WTC11 (cell line): Measurements from ENCODE around the gene AGPAT3. TPM values are rescaled to one million over a fixed set of nuclear protein-coding genes. Genes with fewer than 3 reads are reported as not detected.
A peak's percentile ranks its signal among the peaks of the same experiment; 100 is the strongest.

Source experiments
- ATAC-seq: fragments of 200-7000 bp; cut with Tn5 transposase; 2 replicates; pipeline ENCODE4 v1.10.0; 2021; ENCODE audit warnings: mild to moderate bottlenecking, moderate library complexity
- CTCF ChIA-PET: fragments of 300-600 bp; sonication (Branson Sonifier 250); formaldehyde crosslinking; loops from one replicate; lab custom pipeline; 2021; ENCODE audit warnings: antibody characterized with exemption; lab: Charles Lee
- POLR2A ChIA-PET: fragments of 350-600 bp; sonication (Branson Sonifier 250); formaldehyde crosslinking; loops from one replicate; lab custom pipeline; 2021; ENCODE audit warnings: antibody characterized with exemption; lab: Charles Lee
- DNase-seq: peaks from one replicate; pipeline ENCODE4 v3.0.0; 2021; ENCODE audit warnings: low spot score
- H3K27ac Mint-ChIP-seq: 2 replicates; pipeline ENCODE4 v1.8.0; 2021; ENCODE audit warnings: mixed read lengths
- H3K27me3 Mint-ChIP-seq: 2 replicates; pipeline ENCODE4 v1.8.0; 2021; ENCODE audit warnings: low read depth, mild to moderate bottlenecking, moderate library complexity, mixed read lengths
- H3K36me3 Mint-ChIP-seq: 2 replicates; pipeline ENCODE4 v1.8.0; 2021; ENCODE audit warnings: mixed read lengths
- H3K4me1 Mint-ChIP-seq: 2 replicates; pipeline ENCODE4 v1.8.0; 2022; ENCODE audit warnings: mixed read lengths
- H3K4me3 Mint-ChIP-seq: 2 replicates; pipeline ENCODE4 v1.8.0; 2021; ENCODE audit warnings: mild to moderate bottlenecking, moderate library complexity, mixed read lengths
- H3K9me3 Mint-ChIP-seq: 2 replicates; pipeline ENCODE4 v1.8.0; 2021; ENCODE audit warnings: mixed read lengths
- HMGXB4 ChIP-seq: sonication (generic); formaldehyde crosslinking; IDR thresholded peaks from 2 replicates; pipeline ENCODE4 v1.8.1; 2023; ENCODE audit warnings: mild to moderate bottlenecking, moderate library complexity, missing genetic modification reagents
- IRF1 ChIP-seq: sonication (generic); formaldehyde crosslinking; IDR thresholded peaks from 2 replicates; pipeline ENCODE4 v1.8.0; 2023; ENCODE audit warnings: missing genetic modification reagents
- MYBL2 ChIP-seq: sonication (generic); formaldehyde crosslinking; IDR thresholded peaks from 2 replicates; pipeline ENCODE4 v1.8.1; 2023; ENCODE audit warnings: mild to moderate bottlenecking, moderate library complexity, missing genetic modification reagents
- NFATC4 ChIP-seq: fragments of 250-450 bp; sonication (Bioruptor Pico); IDR thresholded peaks from 2 replicates; pipeline ENCODE4 v1.9.0; 2021; ENCODE audit warnings: mild to moderate bottlenecking
- RORB ChIP-seq: fragments of 250-450 bp; sonication (Bioruptor Pico); IDR thresholded peaks from 2 replicates; pipeline ENCODE4 v1.9.0; 2021; ENCODE audit warnings: mild to moderate bottlenecking
- SMAD4 ChIP-seq: sonication (generic); formaldehyde crosslinking; IDR thresholded peaks from 2 replicates; pipeline ENCODE4 v1.8.0; 2022; ENCODE audit warnings: mild to moderate bottlenecking, missing genetic modification reagents
- STAT6 ChIP-seq: sonication (generic); formaldehyde crosslinking; conservative IDR thresholded peaks from 2 replicates; pipeline ENCODE4 v1.8.1; 2023; ENCODE audit warnings: mild to moderate bottlenecking, low read depth, missing genetic modification reagents, moderate library complexity
- TEAD4 ChIP-seq: sonication (generic); formaldehyde crosslinking; IDR thresholded peaks from 2 replicates; pipeline ENCODE4 v1.8.0; 2022; ENCODE audit warnings: mild to moderate bottlenecking, missing genetic modification reagents
- TP53 ChIP-seq: sonication (generic); formaldehyde crosslinking; IDR thresholded peaks from 2 replicates; pipeline ENCODE4 v1.8.1; 2023; ENCODE audit warnings: mild to moderate bottlenecking, missing genetic modification reagents
- ZNF121 ChIP-seq: sonication (generic); formaldehyde crosslinking; IDR thresholded peaks from 2 replicates; pipeline ENCODE4 v1.8.0; 2023; ENCODE audit warnings: missing genetic modification reagents
- ZNF219 ChIP-seq: sonication (generic); formaldehyde crosslinking; IDR thresholded peaks from 2 replicates; pipeline ENCODE4 v1.8.0; 2023; ENCODE audit warnings: missing genetic modification reagents, mild to moderate bottlenecking, borderline replicate concordance
- ZNF671 ChIP-seq: fragments of 250-450 bp; sonication (Bioruptor Pico); IDR thresholded peaks from 2 replicates; pipeline ENCODE4 v1.8.0; 2021; ENCODE audit warnings: mild to moderate bottlenecking
- total RNA-seq: library from RNA; stranded (reverse); gene quantifications from 3 replicates; pipeline ENCODE4 v1.2.3, GENCODE V29; 2021
- TF ChIP-seq, protein P1 (sequence below): fragments of 250-450 bp; sonication (Bioruptor Pico); IDR thresholded peaks from 2 replicates; pipeline ENCODE4 v1.9.0; 2021; ENCODE audit warnings: mild to moderate bottlenecking
- TF ChIP-seq, protein P2 (sequence below): sonication (generic); formaldehyde crosslinking; IDR thresholded peaks from 2 replicates; pipeline ENCODE4 v1.8.0; 2022; ENCODE audit warnings: mild to moderate bottlenecking, missing genetic modification reagents
- TF ChIP-seq, protein P3 (sequence below): sonication (generic); formaldehyde crosslinking; IDR thresholded peaks from 2 replicates; pipeline ENCODE4 v1.8.1; 2022; ENCODE audit warnings: mild to moderate bottlenecking, missing genetic modification reagents, moderate library complexity, borderline replicate concordance
- TF ChIP-seq, protein P4 (sequence below): sonication (generic); formaldehyde crosslinking; IDR thresholded peaks from 2 replicates; pipeline ENCODE4 v1.8.1; 2023; ENCODE audit warnings: mild to moderate bottlenecking, missing genetic modification reagents, moderate library complexity
- TF ChIP-seq, protein P5 (sequence below): sonication (generic); formaldehyde crosslinking; IDR thresholded peaks from 2 replicates; pipeline ENCODE4 v1.8.0; 2022; ENCODE audit warnings: mild to moderate bottlenecking, missing genetic modification reagents
- TF ChIP-seq, protein P6 (sequence below): sonication (generic); formaldehyde crosslinking; IDR thresholded peaks from 2 replicates; pipeline ENCODE4 v1.8.1; 2023; ENCODE audit warnings: mild to moderate bottlenecking, missing genetic modification reagents

The AGPAT3 gene
- total RNA-seq, 1 experiment from 2014 or later: 5.6 TPM

GRCh38 chr21:44010429-44010828, 145.4 kb downstream of the AGPAT3 start (continued):
- TF ChIP-seq, protein P1, sequence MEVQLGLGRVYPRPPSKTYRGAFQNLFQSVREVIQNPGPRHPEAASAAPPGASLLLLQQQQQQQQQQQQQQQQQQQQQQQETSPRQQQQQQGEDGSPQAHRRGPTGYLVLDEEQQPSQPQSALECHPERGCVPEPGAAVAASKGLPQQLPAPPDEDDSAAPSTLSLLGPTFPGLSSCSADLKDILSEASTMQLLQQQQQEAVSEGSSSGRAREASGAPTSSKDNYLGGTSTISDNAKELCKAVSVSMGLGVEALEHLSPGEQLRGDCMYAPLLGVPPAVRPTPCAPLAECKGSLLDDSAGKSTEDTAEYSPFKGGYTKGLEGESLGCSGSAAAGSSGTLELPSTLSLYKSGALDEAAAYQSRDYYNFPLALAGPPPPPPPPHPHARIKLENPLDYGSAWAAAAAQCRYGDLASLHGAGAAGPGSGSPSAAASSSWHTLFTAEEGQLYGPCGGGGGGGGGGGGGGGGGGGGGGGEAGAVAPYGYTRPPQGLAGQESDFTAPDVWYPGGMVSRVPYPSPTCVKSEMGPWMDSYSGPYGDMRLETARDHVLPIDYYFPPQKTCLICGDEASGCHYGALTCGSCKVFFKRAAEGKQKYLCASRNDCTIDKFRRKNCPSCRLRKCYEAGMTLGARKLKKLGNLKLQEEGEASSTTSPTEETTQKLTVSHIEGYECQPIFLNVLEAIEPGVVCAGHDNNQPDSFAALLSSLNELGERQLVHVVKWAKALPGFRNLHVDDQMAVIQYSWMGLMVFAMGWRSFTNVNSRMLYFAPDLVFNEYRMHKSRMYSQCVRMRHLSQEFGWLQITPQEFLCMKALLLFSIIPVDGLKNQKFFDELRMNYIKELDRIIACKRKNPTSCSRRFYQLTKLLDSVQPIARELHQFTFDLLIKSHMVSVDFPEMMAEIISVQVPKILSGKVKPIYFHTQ (CRISPR knock-in tag): no peak
- TF ChIP-seq RORB (CRISPR knock-in tag) (no peak), IRF1 (CRISPR knock-in tag) (no peak), ZNF121 (CRISPR knock-in tag) (no peak), ZNF671 (CRISPR knock-in tag) (no peak), HMGXB4 (no peak), STAT6 (CRISPR knock-in tag) (no peak)
- TF ChIP-seq, protein P2, sequence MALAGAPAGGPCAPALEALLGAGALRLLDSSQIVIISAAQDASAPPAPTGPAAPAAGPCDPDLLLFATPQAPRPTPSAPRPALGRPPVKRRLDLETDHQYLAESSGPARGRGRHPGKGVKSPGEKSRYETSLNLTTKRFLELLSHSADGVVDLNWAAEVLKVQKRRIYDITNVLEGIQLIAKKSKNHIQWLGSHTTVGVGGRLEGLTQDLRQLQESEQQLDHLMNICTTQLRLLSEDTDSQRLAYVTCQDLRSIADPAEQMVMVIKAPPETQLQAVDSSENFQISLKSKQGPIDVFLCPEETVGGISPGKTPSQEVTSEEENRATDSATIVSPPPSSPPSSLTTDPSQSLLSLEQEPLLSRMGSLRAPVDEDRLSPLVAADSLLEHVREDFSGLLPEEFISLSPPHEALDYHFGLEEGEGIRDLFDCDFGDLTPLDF (CRISPR knock-in tag): no peak
- TF ChIP-seq, protein P3, sequence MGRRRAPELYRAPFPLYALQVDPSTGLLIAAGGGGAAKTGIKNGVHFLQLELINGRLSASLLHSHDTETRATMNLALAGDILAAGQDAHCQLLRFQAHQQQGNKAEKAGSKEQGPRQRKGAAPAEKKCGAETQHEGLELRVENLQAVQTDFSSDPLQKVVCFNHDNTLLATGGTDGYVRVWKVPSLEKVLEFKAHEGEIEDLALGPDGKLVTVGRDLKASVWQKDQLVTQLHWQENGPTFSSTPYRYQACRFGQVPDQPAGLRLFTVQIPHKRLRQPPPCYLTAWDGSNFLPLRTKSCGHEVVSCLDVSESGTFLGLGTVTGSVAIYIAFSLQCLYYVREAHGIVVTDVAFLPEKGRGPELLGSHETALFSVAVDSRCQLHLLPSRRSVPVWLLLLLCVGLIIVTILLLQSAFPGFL (CRISPR knock-in tag): no peak
- TF ChIP-seq, protein P4, sequence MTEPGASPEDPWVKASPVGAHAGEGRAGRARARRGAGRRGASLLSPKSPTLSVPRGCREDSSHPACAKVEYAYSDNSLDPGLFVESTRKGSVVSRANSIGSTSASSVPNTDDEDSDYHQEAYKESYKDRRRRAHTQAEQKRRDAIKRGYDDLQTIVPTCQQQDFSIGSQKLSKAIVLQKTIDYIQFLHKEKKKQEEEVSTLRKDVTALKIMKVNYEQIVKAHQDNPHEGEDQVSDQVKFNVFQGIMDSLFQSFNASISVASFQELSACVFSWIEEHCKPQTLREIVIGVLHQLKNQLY (CRISPR knock-in tag): no peak
- TF ChIP-seq, protein P5, sequence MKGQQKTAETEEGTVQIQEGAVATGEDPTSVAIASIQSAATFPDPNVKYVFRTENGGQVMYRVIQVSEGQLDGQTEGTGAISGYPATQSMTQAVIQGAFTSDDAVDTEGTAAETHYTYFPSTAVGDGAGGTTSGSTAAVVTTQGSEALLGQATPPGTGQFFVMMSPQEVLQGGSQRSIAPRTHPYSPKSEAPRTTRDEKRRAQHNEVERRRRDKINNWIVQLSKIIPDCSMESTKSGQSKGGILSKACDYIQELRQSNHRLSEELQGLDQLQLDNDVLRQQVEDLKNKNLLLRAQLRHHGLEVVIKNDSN (CRISPR knock-in tag): no peak

DNA sequence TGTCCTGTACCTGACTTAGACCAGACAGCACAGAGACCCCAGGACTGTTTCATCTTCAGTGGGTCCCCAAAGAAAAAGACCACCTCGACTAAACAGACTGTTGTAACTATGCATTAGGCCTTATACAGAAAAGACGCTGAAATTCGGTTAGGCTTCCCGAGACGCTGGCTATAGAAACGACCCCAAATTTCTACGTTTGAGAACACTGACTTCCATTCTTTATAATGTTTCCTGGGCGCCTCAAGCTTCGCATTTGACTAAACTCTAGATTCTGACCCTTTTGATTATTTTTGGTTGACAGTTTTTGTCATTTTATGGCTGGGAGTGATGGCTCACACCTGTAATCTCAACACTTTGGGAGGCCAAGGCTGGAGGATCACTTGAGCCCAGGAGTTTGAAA, 146.1 kb downstream of the AGPAT3 start:
- CTCF ChIA-PET: interaction anchor here (1.3 to 1.7 kb wide), 2 partner anchors 36 to 69 kb away, joined by 3 to 5 read pairs; no protein-coding TSS in a partner anchor
- peak overlapping the region; percentile 77 for H3K27ac Mint-ChIP-seq
- no peaks in the 10 kb centered on the region for H3K27me3 Mint-ChIP-seq
- POLR2A ChIA-PET: no interaction called here
- no peaks in the 10 kb centered on the region for H3K36me3 Mint-ChIP-seq
- H3K9me3 Mint-ChIP-seq: no peaks in the 10 kb centered on the region
- H3K4me3 Mint-ChIP-seq: peak overlapping the region; percentile 79
- no peak for DNase-seq
- H3K4me1 Mint-ChIP-seq: peaks cover 30% of the 10 kb centered on the region
- no peak for ATAC-seq
- no peak for TF ChIP-seq TP53 (CRISPR knock-in tag)
- TF ChIP-seq, protein P1 (CRISPR knock-in tag): no peak
- TF ChIP-seq TEAD4: no peak
- TF ChIP-seq SMAD4: no peak
- TF ChIP-seq MYBL2 (CRISPR knock-in tag): no peak
- TF ChIP-seq NFATC4 (CRISPR knock-in tag): no peak
- TF ChIP-seq, protein P6, sequence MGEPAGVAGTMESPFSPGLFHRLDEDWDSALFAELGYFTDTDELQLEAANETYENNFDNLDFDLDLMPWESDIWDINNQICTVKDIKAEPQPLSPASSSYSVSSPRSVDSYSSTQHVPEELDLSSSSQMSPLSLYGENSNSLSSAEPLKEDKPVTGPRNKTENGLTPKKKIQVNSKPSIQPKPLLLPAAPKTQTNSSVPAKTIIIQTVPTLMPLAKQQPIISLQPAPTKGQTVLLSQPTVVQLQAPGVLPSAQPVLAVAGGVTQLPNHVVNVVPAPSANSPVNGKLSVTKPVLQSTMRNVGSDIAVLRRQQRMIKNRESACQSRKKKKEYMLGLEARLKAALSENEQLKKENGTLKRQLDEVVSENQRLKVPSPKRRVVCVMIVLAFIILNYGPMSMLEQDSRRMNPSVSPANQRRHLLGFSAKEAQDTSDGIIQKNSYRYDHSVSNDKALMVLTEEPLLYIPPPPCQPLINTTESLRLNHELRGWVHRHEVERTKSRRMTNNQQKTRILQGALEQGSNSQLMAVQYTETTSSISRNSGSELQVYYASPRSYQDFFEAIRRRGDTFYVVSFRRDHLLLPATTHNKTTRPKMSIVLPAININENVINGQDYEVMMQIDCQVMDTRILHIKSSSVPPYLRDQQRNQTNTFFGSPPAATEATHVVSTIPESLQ (CRISPR knock-in tag): no peak
- no peak for TF ChIP-seq ZNF219 (CRISPR knock-in tag)
